HCT116 (cell line): ENCODE data around the gene PAK6. TPM values are rescaled to one million over a fixed set of nuclear protein-coding genes. Genes with fewer than 3 reads are reported as not detected.

Experiments
- ATAC-seq: fragments of 200-7000 bp; cut with Tn5 transposase; 2 replicates; pipeline ENCODE4 v1.9.1; 2020; ENCODE audit warnings: mild to moderate bottlenecking, moderate library complexity
- BruUV-seq: library from RNA; stranded (reverse); fragments of 400-500 nt; replicated peaks from 2 replicates; lab custom pipeline; 2021; lab: Mats Ljungman, UMichigan
- CTCF ChIA-PET: fragments of 300-600 bp; sonication (Branson Sonifier 250); formaldehyde crosslinking; loops from one replicate; lab custom pipeline; 2021; ENCODE audit warnings: antibody characterized with exemption; lab: Charles Lee
- POLR2A ChIA-PET: fragments of 300-600, 350-600 bp; sonication (Branson Sonifier 250); formaldehyde crosslinking; loops from one replicate; lab custom pipeline; 2021; ENCODE audit warnings: antibody characterized with exemption; lab: Charles Lee
- RAD21 ChIA-PET, 2 experiments: fragments of 300-600 bp; sonication (Branson Sonifier 250); formaldehyde crosslinking; loops; one replicate each; lab custom pipeline; 2023; ENCODE audit warnings: low total read pairs in 2 of 2; ENCODE audit not compliant: uncharacterized antibody in 2 of 2, unreplicated experiment in 2 of 2, low non-redundant PET in 1 of 2; lab: Charles Lee
- DNase-seq: peaks from one replicate; pipeline ENCODE4 v3.0.0-alpha.2; 2010; ENCODE audit warnings: low read depth, low spot score
- H2AFZ ChIP-seq: fragments of 200-600 bp; shearing (Covaris generic), sonication (generic); 2 replicates; pipeline ENCODE4 v1.6.1; 2017; ENCODE audit warnings: low read depth, mixed run types, mixed read lengths, antibody characterized with exemption, low read length; ENCODE audit not compliant: poor library complexity, severe bottlenecking
- H3K27ac ChIP-seq: 2 replicates; pipeline ENCODE4 v1.5.1; 2012; ENCODE audit warnings: low read depth, low read length
- H3K27me3 ChIP-seq: fragments of 200-600 bp; sonication (generic); 2 replicates; pipeline ENCODE4 v1.6.1; 2016; ENCODE audit warnings: mixed run types, low read length, mixed read lengths; ENCODE audit not compliant: insufficient read depth
- H3K36me3 ChIP-seq, 2 experiments: fragments of 200-500 bp in 1 of 2; fragments of 200-600 bp in 1 of 2; sonication (Bioruptor generic) in 1 of 2; sonication (generic) in 1 of 2; 2 replicates each; pipeline versions ENCODE4 v1.5.1 to v1.6.1; 2014 to 2016; ENCODE audit warnings: low read length in 2 of 2, inconsistent platforms in 1 of 2, mixed read lengths in 1 of 2, mixed run types in 1 of 2; ENCODE audit not compliant: insufficient read depth in 2 of 2, control insufficient read depth in 1 of 2
- H3K4me1 ChIP-seq, 2 experiments: fragments of 200-600 bp in 1 of 2; sonication (generic) in 1 of 2; 2 replicates each; pipeline versions ENCODE4 v1.5.1 to v1.6.1; 2012 to 2017; ENCODE audit warnings: low read length in 2 of 2, inconsistent platforms in 1 of 2, mild to moderate bottlenecking in 1 of 2, mixed read lengths in 1 of 2, mixed run types in 1 of 2, moderate library complexity in 1 of 2; ENCODE audit not compliant: insufficient read depth in 2 of 2, control insufficient read depth in 1 of 2
- H3K4me2 ChIP-seq: fragments of 200-600 bp; sonication (generic); 2 replicates; pipeline ENCODE4 v1.6.1; 2017; ENCODE audit warnings: mixed run types, low read length, mixed read lengths
- H3K4me3 ChIP-seq, 2 experiments: fragments of 200-600 bp in 1 of 2; sonication (generic) in 1 of 2; replicated peaks in 1 of 2; 2 replicates each; pipeline ENCODE4 v1.5.1; 2011 to 2016; ENCODE audit warnings: low read length in 2 of 2, control low read depth in 1 of 2, low read depth in 1 of 2, mild to moderate bottlenecking in 1 of 2, mixed read lengths in 1 of 2, mixed run types in 1 of 2
- H3K79me2 ChIP-seq: fragments of 200-600 bp; sonication (generic); 2 replicates; pipeline ENCODE4 v1.6.1; 2017; ENCODE audit warnings: mild to moderate bottlenecking, mixed run types, low read length, moderate library complexity, mixed read lengths; ENCODE audit not compliant: insufficient read depth
- H3K9ac ChIP-seq: fragments of 200-600 bp; sonication (generic); 2 replicates; pipeline ENCODE4 v1.6.1; 2016; ENCODE audit warnings: low read length, mixed read lengths
- H3K9me2 ChIP-seq: fragments of 200-600 bp; sonication (generic), shearing (Covaris generic); 2 replicates; pipeline ENCODE4 v1.6.1; 2017; ENCODE audit warnings: mixed run types, mild to moderate bottlenecking, moderate library complexity; ENCODE audit not compliant: insufficient read depth
- H3K9me3 ChIP-seq, 2 experiments: fragments of 200-500 bp in 1 of 2; fragments of 200-600 bp in 1 of 2; sonication (Bioruptor generic) in 1 of 2; sonication (generic) in 1 of 2; 2 replicates each; pipeline ENCODE4 v1.6.1; 2014 to 2017; ENCODE audit warnings: low read length in 2 of 2, mixed read lengths in 2 of 2, inconsistent platforms in 1 of 2, low read depth in 1 of 2, mild to moderate bottlenecking in 1 of 2, mixed run types in 1 of 2, moderate library complexity in 1 of 2; ENCODE audit not compliant: control insufficient read depth in 1 of 2, insufficient read depth in 1 of 2
- H4K20me1 ChIP-seq: fragments of 200-600 bp; sonication (generic), shearing (Covaris generic); 2 replicates; pipeline ENCODE4 v1.6.1; 2017; ENCODE audit warnings: mixed run types, mild to moderate bottlenecking, moderate library complexity; ENCODE audit not compliant: insufficient read depth
- CBX3 ChIP-seq: IDR thresholded peaks from 2 replicates; pipeline ENCODE4 v1.6.1; 2012; ENCODE audit warnings: low read depth
- CEBPB ChIP-seq: IDR thresholded peaks from 2 replicates; pipeline ENCODE4 v1.6.1; 2012; ENCODE audit warnings: low read depth
- EGR1 ChIP-seq: IDR thresholded peaks from 2 replicates; pipeline ENCODE4 v1.6.1; 2012; ENCODE audit warnings: low read depth
- ELF1 ChIP-seq: IDR thresholded peaks from 2 replicates; pipeline ENCODE4 v1.6.1; 2012; ENCODE audit warnings: low read depth, borderline replicate concordance
- EZH2phosphoT487 ChIP-seq: fragments of 200-600 bp; IDR thresholded peaks from 2 replicates; pipeline ENCODE4 v1.6.1; 2018; ENCODE audit warnings: antibody characterized with exemption, borderline replicate concordance
- FOSL1 ChIP-seq: IDR thresholded peaks from 2 replicates; pipeline ENCODE4 v1.6.1; 2012; ENCODE audit warnings: low read depth
- JUND ChIP-seq: IDR thresholded peaks from 2 replicates; pipeline ENCODE4 v1.6.1; 2012
- RAD21 ChIP-seq: IDR thresholded peaks from 2 replicates; pipeline ENCODE4 v1.6.1; 2012; ENCODE audit warnings: low read depth, mild to moderate bottlenecking
- SP1 ChIP-seq: IDR thresholded peaks from 2 replicates; pipeline ENCODE4 v1.6.1; 2012; ENCODE audit warnings: low read depth
- SRF ChIP-seq: IDR thresholded peaks from 2 replicates; pipeline ENCODE4 v1.6.1; 2012; ENCODE audit warnings: low read depth
- YY1 ChIP-seq: IDR thresholded peaks from 2 replicates; pipeline ENCODE4 v1.6.1; 2011; ENCODE audit warnings: low read length, low read depth, moderate library complexity, mild to moderate bottlenecking; ENCODE audit not compliant: insufficient replicate concordance; ENCODE audit errors: extremely low read depth
- intact Hi-C: fragments of 100-400 bp; cut with micrococcal nuclease; formaldehyde crosslinking; loops from 2 replicates; pipeline ENCODE4 v1.10.0; 2022
- total RNA-seq: library from RNA; stranded (reverse); gene quantifications from one replicate; pipeline ENCODE4 v1.2.1, GENCODE V29; 2021; ENCODE audit not compliant: unreplicated experiment
- TF ChIP-seq, protein P1 (sequence below): IDR thresholded peaks from 2 replicates; pipeline ENCODE4 v1.6.1; 2012
- TF ChIP-seq, protein P2 (sequence below): IDR thresholded peaks from 2 replicates; pipeline ENCODE4 v1.6.1; 2012
- TF ChIP-seq, protein P3 (sequence below): IDR thresholded peaks from 2 replicates; pipeline ENCODE4 v1.6.1; 2012; ENCODE audit warnings: low read depth

The PAK6 gene
- total RNA-seq, 1 experiment from 2014 or later = 19.9 TPM

DNA sequence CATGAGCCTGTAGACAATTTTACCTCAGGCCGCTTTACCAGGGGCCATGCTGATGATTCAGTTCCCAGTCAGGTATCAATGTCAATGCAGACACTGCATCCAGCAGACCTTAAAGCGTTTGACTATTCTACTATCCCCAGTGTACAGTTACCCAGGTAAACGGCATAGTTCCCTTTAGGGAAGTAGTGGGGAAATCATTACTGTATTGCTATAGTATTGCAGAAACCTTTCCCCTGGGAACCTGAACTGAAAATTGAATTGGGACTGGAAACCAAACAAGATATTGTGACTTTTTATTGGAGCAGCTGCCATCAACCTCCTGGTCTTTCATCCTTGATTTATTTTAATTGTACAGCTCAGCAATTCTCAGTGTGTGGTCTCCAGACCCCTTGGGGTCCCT is 78.1 kb downstream of the PAK6 start:
- Histone ChIP-seq H3K9me3 (no peaks in the 10 kb centered on the region), H3K4me2 (no peak overlapping the region), H3K9me2 (no peaks in the 10 kb centered on the region), H3K4me3 (no peak overlapping the region), H3K4me1 (peaks cover 7 to 14% of the 10 kb centered on the region in 2 experiments; a peak in 3 of 4 replicates), H3K79me2 (no peaks in the 10 kb centered on the region), H3K36me3 (no peaks in the 10 kb centered on the region), H3K27me3 (no peaks in the 10 kb centered on the region), H3K9ac (no peak overlapping the region), H3K27ac (no peak overlapping the region), H2AFZ (no peak overlapping the region), H4K20me1 (no peaks in the 10 kb centered on the region)
- ChIA-PET POLR2A (no interaction called here), RAD21 (no interaction called here), CTCF (interaction anchor here (1.3 kb wide), 1 partner anchor 23 kb away, joined by 3 read pairs; no protein-coding TSS in a partner anchor)
- no peak for ATAC-seq
- no TSS peak for BruUV-seq
- TF ChIP-seq YY1 (no peak), EGR1 (no peak), JUND (no peak), RAD21 (no peak), CBX3 (no peak), SRF (no peak), SP1 (no peak), CEBPB (no peak), EZH2phosphoT487 (no peak), FOSL1 (no peak), ELF1 (no peak)
- TF ChIP-seq, protein P1, sequence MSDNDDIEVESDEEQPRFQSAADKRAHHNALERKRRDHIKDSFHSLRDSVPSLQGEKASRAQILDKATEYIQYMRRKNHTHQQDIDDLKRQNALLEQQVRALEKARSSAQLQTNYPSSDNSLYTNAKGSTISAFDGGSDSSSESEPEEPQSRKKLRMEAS = no peak
- TF ChIP-seq, protein P2, sequence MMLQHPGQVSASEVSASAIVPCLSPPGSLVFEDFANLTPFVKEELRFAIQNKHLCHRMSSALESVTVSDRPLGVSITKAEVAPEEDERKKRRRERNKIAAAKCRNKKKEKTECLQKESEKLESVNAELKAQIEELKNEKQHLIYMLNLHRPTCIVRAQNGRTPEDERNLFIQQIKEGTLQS = no peak
- TF ChIP-seq, protein P3, sequence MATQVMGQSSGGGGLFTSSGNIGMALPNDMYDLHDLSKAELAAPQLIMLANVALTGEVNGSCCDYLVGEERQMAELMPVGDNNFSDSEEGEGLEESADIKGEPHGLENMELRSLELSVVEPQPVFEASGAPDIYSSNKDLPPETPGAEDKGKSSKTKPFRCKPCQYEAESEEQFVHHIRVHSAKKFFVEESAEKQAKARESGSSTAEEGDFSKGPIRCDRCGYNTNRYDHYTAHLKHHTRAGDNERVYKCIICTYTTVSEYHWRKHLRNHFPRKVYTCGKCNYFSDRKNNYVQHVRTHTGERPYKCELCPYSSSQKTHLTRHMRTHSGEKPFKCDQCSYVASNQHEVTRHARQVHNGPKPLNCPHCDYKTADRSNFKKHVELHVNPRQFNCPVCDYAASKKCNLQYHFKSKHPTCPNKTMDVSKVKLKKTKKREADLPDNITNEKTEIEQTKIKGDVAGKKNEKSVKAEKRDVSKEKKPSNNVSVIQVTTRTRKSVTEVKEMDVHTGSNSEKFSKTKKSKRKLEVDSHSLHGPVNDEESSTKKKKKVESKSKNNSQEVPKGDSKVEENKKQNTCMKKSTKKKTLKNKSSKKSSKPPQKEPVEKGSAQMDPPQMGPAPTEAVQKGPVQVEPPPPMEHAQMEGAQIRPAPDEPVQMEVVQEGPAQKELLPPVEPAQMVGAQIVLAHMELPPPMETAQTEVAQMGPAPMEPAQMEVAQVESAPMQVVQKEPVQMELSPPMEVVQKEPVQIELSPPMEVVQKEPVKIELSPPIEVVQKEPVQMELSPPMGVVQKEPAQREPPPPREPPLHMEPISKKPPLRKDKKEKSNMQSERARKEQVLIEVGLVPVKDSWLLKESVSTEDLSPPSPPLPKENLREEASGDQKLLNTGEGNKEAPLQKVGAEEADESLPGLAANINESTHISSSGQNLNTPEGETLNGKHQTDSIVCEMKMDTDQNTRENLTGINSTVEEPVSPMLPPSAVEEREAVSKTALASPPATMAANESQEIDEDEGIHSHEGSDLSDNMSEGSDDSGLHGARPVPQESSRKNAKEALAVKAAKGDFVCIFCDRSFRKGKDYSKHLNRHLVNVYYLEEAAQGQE = no peak
- no peak for DNase-seq
- intact Hi-C loops = loop anchor here (10.0 kb wide), 1 partner anchor 632 kb away; no protein-coding TSS in a partner anchor
